ENCODE data around the gene NCSTN. TPM values are rescaled to one million over a fixed set of nuclear protein-coding genes. Genes with fewer than 3 reads are reported as not detected.

NCSTN gene
- polyA plus RNA-seq, 1 donor (not counting 4 experiments of a cell fraction or from before 2014, with no cell fraction given), result 111 TPM

DNA sequence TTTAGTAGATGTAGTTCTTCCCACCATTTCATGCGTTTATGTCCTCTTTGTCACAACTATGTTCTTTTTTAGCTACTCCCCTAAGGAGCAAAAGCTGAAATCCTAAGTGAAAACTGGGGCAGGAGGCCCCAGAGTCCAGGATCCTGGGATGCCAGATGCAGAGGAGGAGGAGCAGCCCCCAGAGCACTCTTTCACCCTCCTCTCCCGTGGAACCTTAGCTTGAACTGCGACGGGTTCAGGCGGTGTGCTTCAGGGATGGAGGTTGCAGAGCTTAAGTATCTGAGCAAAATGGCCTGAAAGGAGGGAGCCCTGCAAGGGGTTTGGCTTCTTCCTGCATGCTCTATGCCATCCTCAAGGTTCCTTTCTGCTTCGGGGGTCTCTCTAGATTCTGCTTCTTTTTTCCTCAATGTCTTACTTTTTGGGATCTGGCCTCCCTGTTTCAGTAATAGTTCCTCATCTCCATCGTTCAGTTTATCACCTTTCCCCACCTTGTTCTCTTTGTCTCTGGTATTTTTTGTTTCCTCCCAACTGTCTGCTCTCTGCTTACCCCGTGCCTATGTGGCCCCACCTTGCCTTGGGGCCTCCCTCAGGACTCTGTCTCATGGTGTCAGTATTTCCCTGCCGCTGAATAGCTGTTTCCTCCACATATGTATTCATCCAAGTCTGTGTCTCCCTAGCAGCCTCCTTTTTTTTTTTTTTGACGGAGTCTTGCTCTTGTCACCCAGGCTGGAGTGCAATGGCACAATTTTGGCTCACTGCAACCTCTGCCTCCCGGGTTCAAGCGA, 21.0 kb downstream of the NCSTN start:
- Histone ChIP-seq H3K4me2 (ENCODE audit: control insufficient read depth, extremely low read depth, insufficient read depth, low read depth, low read length) (no peak overlapping the region), H3K79me2 (ENCODE audit: control insufficient read depth, insufficient read depth, low read length) (no peaks in the 10 kb centered on the region), H4K20me1 (ENCODE audit: control insufficient read depth, extremely low read depth, insufficient read depth, low read length) (no peaks in the 10 kb centered on the region), H3K27me3 (ENCODE audit: control insufficient read depth, extremely low read depth, insufficient read depth, low read length) (no peaks in the 10 kb centered on the region), H3K4me3 (ENCODE audit: control insufficient read depth in 2 of 3, extremely low read depth in 1 of 3, insufficient read depth in 2 of 3, low read depth in 1 of 3, low read length in 3 of 3) (no peak overlapping the region), H3K9me3 (ENCODE audit: control insufficient read depth, low read depth, low read length) (no peaks in the 10 kb centered on the region), H2AFZ (ENCODE audit: control insufficient read depth, low read length) (no peak overlapping the region), H3K9me1 (ENCODE audit: control insufficient read depth, extremely low read depth, insufficient read depth, low read length) (no peaks in the 10 kb centered on the region), H3K4me1 (ENCODE audit: control insufficient read depth, extremely low read depth, insufficient read depth, low read length) (no peaks in the 10 kb centered on the region), H3K36me3 (ENCODE audit: control insufficient read depth in 2 of 2, extremely low read depth in 1 of 2, insufficient read depth in 2 of 2, low read length in 2 of 2) (peaks cover 0 to 7% of the 10 kb centered on the region in 2 experiments), H3K27ac (ENCODE audit: control insufficient read depth, insufficient read depth, low read length) (no peak overlapping the region), H3K9ac (ENCODE audit: control insufficient read depth, extremely low read depth, insufficient read depth, low read length) (no peak overlapping the region)
- DNase-seq (ENCODE audit: low read depth, low spot score) (no peak), FAIRE-seq (no peak)
- dilution Hi-C loops (cut with MboI; ENCODE audit: extremely low pct_ligation_motif_present, low sequenced_read_pairs), result no loop called here
- no peak for TF ChIP-seq EZH2 (IDR thresholded peaks at IDR 0.05; ENCODE audit: low read length)
- TF ChIP-seq, protein P1, sequence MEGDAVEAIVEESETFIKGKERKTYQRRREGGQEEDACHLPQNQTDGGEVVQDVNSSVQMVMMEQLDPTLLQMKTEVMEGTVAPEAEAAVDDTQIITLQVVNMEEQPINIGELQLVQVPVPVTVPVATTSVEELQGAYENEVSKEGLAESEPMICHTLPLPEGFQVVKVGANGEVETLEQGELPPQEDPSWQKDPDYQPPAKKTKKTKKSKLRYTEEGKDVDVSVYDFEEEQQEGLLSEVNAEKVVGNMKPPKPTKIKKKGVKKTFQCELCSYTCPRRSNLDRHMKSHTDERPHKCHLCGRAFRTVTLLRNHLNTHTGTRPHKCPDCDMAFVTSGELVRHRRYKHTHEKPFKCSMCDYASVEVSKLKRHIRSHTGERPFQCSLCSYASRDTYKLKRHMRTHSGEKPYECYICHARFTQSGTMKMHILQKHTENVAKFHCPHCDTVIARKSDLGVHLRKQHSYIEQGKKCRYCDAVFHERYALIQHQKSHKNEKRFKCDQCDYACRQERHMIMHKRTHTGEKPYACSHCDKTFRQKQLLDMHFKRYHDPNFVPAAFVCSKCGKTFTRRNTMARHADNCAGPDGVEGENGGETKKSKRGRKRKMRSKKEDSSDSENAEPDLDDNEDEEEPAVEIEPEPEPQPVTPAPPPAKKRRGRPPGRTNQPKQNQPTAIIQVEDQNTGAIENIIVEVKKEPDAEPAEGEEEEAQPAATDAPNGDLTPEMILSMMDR (optimal IDR thresholded peaks at IDR 0.05 in 1 of 3, IDR thresholded peaks at IDR 0.05 in 1 of 3, conservative IDR thresholded peaks at IDR 0.05 in 1 of 3; ENCODE audit: extremely low read depth in 1 of 3, insufficient read depth in 2 of 3, low read length in 3 of 3), result peak in 1 of 3 experiments; percentile 20

DNA sequence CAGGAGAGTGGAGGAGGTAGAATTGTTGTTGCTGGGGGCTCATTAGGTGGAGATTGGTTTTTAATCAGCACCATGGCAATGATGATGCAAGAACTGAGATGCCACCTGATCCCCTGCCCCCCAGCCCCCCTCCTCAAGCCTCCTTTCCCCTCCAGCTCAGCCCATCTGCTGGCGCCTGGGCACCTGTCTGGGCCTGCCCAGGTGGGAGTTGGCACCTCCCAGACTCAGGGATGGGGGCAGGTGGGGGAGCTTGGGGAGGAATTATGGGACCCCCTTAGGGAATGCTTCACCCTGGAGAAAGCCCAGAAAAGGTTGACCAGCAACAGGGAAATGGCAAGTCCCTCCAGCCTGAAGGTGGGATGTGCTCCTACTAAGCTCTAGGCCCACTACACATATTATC, 22.1 kb downstream of the NCSTN start:
- Histone ChIP-seq H3K9ac (ENCODE audit: control insufficient read depth, extremely low read depth, insufficient read depth, low read length) (no peak overlapping the region), H4K20me1 (ENCODE audit: control insufficient read depth, extremely low read depth, insufficient read depth, low read length) (no peaks in the 10 kb centered on the region), H3K4me3 (ENCODE audit: control insufficient read depth in 2 of 3, extremely low read depth in 1 of 3, insufficient read depth in 2 of 3, low read depth in 1 of 3, low read length in 3 of 3) (no peak overlapping the region), H3K4me2 (ENCODE audit: control insufficient read depth, extremely low read depth, insufficient read depth, low read depth, low read length) (no peak overlapping the region), H3K4me1 (ENCODE audit: control insufficient read depth, extremely low read depth, insufficient read depth, low read length) (no peaks in the 10 kb centered on the region), H3K27ac (ENCODE audit: control insufficient read depth, insufficient read depth, low read length) (no peak overlapping the region), H3K36me3 (ENCODE audit: control insufficient read depth in 2 of 2, extremely low read depth in 1 of 2, insufficient read depth in 2 of 2, low read length in 2 of 2) (peaks cover 0 to 5% of the 10 kb centered on the region in 2 experiments), H3K79me2 (ENCODE audit: control insufficient read depth, insufficient read depth, low read length) (no peaks in the 10 kb centered on the region), H2AFZ (ENCODE audit: control insufficient read depth, low read length) (no peak overlapping the region), H3K27me3 (ENCODE audit: control insufficient read depth, extremely low read depth, insufficient read depth, low read length) (no peaks in the 10 kb centered on the region), H3K9me1 (ENCODE audit: control insufficient read depth, extremely low read depth, insufficient read depth, low read length) (no peaks in the 10 kb centered on the region), H3K9me3 (ENCODE audit: control insufficient read depth, low read depth, low read length) (no peaks in the 10 kb centered on the region)
- TF ChIP-seq, protein P1 (optimal IDR thresholded peaks at IDR 0.05 in 1 of 3, IDR thresholded peaks at IDR 0.05 in 1 of 3, conservative IDR thresholded peaks at IDR 0.05 in 1 of 3; ENCODE audit: extremely low read depth in 1 of 3, insufficient read depth in 2 of 3, low read length in 3 of 3), result no peak
- no peak for TF ChIP-seq EZH2 (IDR thresholded peaks at IDR 0.05; ENCODE audit: low read length)
- dilution Hi-C loops (cut with MboI; ENCODE audit: extremely low pct_ligation_motif_present, low sequenced_read_pairs), result no loop called here
- no peak for FAIRE-seq
- no peak for DNase-seq (ENCODE audit: low read depth, low spot score)
